BLaER1 treated with 17β-estradiol and CSF1 and Interleukin-3, amounts not matched to agents 10 nM and 100 nM (cell line): ENCODE measurements around the gene PAEP.
"Not testable (repeated sequence)": the region's sequence is repeated elsewhere in the genome, so short reads cannot be mapped to it uniquely, and the experiment has no call there.

Experiments
- H3K27ac ChIP-seq, 11 experiments: shearing (Covaris generic); formaldehyde crosslinking; 2 replicates each; pipeline ENCODE4 v1.8.1; 2022
- H3K27me3 ChIP-seq, 11 experiments: shearing (Covaris generic); formaldehyde crosslinking; 2 replicates each; pipeline ENCODE4 v1.8.1; 2022
- H3K36me3 ChIP-seq, 11 experiments: shearing (Covaris generic); formaldehyde crosslinking; 2 replicates each; pipeline ENCODE4 v1.8.1; 2022
- H3K4me1 ChIP-seq, 10 experiments: shearing (Covaris generic); formaldehyde crosslinking; 2 replicates each; pipeline ENCODE4 v1.8.1; 2022
- H3K4me2 ChIP-seq, 11 experiments: shearing (Covaris generic); formaldehyde crosslinking; 2 replicates each; pipeline ENCODE4 v1.8.1; 2022
- H3K4me3 ChIP-seq, 10 experiments: shearing (Covaris generic); formaldehyde crosslinking; 2 replicates each; pipeline ENCODE4 v1.8.1; 2022
- H3K9ac ChIP-seq, 11 experiments: shearing (Covaris generic); formaldehyde crosslinking; 2 replicates each; pipeline ENCODE4 v1.8.1; 2022
- H3K9me3 ChIP-seq, 11 experiments: shearing (Covaris generic); formaldehyde crosslinking; replicated peaks in 1 of 11; 2 replicates each; pipeline ENCODE4 v1.8.1; 2022
- H4K20me1 ChIP-seq, 11 experiments: shearing (Covaris generic); formaldehyde crosslinking; 2 replicates each; pipeline ENCODE4 v1.8.1; 2022
- Cebpa-rat ChIP-seq, 11 experiments: shearing (Covaris generic); IDR thresholded peaks; 2 replicates each; pipeline ENCODE4 v1.8.1; 2022

The PAEP gene

DNA sequence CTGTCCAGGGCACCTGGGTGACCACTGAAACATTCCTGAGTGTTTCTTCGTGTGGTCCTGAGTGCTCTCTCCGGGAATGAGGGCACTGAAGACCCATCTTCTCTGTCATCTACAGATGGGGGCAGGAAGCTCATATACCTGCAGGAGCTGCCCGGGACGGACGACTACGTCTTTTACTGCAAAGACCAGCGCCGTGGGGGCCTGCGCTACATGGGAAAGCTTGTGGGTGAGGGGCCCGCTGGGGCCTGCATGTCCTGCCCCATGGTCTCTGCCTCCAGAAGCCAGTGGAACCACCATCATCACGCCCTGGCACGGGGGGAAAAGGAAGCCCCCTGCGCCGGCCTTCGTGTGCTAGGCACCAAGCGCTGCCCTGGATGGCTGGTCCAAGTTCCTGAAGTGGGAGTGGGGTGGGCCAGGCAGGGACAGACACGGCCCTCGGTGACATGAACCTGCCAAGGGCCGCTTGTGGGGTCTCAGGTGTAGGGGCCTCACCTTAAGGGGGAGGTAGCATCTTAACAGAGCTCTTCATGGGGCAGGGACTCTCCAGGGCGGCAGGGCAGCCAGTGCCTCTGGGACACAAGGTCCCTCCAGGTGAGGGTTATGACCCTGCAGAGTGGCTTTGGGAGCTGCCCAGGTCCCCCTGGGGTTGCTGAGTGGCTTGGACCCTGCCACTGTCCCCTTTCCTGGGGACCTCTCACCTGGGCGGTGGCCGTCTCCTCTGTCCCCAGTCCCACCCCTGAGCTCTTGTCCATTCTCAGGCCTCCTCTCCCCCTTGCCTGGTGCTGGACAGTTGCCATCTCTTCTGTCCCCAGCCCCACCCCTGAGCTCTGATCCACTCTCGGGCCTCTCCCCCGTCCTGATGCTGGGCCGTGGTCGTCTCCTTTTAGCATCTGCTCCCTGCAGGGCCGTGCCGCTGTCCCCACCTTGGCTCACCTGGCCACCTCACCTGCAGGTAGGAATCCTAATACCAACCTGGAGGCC lies 13.5 kb upstream of the PAEP start:
- Histone ChIP-seq H3K27ac (no peak overlapping the region), H3K27me3 (peaks cover 0 to 7% (median 0%) of the 10 kb centered on the region in 11 experiments; a peak in 1 of 22 replicates), H3K36me3 (no peaks in the 10 kb centered on the region), H3K9me3 (no peaks in the 10 kb centered on the region), H3K9ac (no peak overlapping the region), H3K4me2 (no peak overlapping the region), H3K4me3 (no peak overlapping the region), H4K20me1 (peaks cover 0 to 10% (median 0%) of the 10 kb centered on the region in 11 experiments; a peak in 6 of 22 replicates), H3K4me1 (peaks cover 10 to 28% (median 26%) of the 10 kb centered on the region in 10 experiments; a peak in 19 of 20 replicates)
- no peak for TF ChIP-seq Cebpa-rat (IDR thresholded peaks at IDR 0.05)

DNA sequence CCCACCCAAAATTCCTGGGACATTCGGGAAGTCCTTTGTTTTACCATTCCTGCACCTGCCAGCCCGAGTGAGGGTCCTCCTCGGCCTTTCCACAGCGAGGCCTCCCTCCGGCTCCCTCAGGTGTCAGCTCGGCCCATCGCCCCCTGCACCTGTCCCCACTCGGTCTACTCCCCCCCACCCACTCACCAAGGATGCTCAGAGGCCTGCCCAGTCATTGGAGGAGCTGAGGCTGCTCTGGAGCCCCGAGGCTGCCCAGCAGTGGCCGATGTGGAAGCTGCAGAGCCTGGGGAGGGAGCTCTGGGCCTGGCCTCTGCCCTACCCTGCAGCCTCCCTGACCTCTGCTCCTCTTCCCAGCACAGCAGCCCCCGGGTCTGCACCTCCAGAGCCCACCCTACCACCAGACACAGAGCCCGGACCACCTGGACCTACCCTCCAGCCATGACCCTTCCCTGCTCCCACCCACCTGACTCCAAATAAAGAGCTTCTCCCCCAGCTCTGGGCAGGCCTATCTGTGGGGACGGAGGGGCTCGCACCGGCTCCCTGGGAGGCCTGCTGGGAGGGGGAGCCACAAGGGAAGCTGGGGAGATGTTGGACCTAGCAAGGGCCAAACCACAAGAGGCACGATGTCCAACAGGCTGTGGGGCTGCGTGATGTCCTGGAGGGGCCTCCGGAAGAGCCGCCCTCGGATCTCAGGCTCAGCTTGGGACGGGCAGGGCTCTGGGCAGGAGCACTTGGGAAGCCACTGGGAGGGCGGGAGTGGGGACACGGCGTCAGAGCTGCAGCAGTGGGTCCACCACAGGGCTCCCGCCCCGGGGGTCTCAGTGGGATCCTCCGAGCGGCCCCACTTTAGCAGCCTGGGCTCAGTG lies 11.8 kb upstream of the PAEP start:
- not testable (repeated sequence) for H3K4me3 ChIP-seq, H3K9ac ChIP-seq, H3K36me3 ChIP-seq, H3K27ac ChIP-seq, H3K27me3 ChIP-seq, H3K9me3 ChIP-seq
- peaks cover 10 to 28% (median 26%) of the 10 kb centered on the region in 10 experiments; a peak in 19 of 20 replicates for H3K4me1 ChIP-seq
- peaks cover 0 to 10% (median 0%) of the 10 kb centered on the region in 11 experiments; a peak in 6 of 22 replicates for H4K20me1 ChIP-seq
- peak overlapping the region in 7 of 11 experiments; percentile 69 to 82 (median 76); a peak in 8 of 22 replicates for H3K4me2 ChIP-seq

DNA sequence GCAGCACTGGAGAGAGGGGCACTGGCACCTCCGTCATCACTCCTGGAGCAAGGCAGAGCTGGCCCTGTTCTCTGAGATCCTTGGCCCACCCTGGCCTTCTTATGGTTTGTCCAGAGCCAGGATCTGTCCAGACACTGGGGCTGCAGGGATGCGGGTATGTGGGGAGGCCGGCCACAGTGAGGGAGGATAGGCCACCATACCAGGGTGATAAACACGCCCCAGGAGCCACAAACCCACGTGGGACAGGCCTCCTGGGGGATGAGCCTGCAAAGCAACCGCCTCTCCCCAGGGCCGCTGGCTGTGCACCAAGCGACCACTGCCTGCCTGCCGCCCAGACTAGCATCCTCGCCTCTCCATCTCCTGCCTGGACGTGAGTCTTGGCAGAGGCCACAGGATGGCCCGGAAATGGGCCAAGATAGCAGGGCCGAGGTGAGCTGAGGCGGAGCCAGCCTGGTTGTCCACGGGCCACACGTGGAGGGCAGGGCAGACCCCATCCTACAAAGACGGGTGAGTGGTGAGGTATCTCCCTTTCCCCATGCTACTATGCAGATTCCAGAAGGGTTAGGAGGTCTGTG lies 11.1 kb upstream of the PAEP start:
- no peak for TF ChIP-seq Cebpa-rat (IDR thresholded peaks at IDR 0.05)
- Histone ChIP-seq H3K27ac (peak overlapping the region in 1 of 11 experiments; percentile 17; a peak in 2 of 22 replicates), H3K4me2 (peak overlapping the region; percentile 23 to 82 (median 72); a peak in 19 of 22 replicates), H3K36me3 (no peaks in the 10 kb centered on the region), H4K20me1 (peaks cover 0 to 10% (median 0%) of the 10 kb centered on the region in 11 experiments; a peak in 6 of 22 replicates), H3K9ac (no peak overlapping the region), H3K4me3 (no peak overlapping the region), H3K4me1 (peaks cover 10 to 28% (median 26%) of the 10 kb centered on the region in 10 experiments; a peak in 19 of 20 replicates), H3K27me3 (peaks cover 0 to 7% (median 0%) of the 10 kb centered on the region in 11 experiments; a peak in 1 of 22 replicates), H3K9me3 (no peaks in the 10 kb centered on the region)

DNA sequence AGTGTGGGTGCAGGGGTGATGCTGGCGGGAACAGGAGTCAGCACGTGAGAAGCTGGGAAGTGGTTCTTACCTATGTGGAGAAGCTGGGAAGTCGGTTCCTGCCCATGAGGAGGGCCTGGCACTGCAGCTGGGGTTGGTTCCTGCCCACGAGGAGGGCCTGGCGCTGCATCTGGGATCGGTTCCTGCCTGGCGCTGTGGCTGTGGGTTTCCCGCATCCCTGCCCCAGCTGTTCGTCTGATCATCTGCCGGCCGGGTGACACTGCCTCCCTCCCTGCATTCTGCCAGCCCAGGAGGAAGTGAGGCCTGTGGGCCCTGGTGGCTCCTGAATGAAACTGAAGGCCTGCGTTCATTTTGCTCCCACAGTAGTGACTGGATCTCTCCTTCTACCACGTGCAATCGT lies 10.5 kb upstream of the PAEP start:
- Histone ChIP-seq H3K36me3 (no peaks in the 10 kb centered on the region), H3K27ac (peak overlapping the region in 4 of 11 experiments; percentile 13 to 59 (median 48); a peak in 5 of 22 replicates), H3K4me3 (no peak overlapping the region), H3K9me3 (no peaks in the 10 kb centered on the region), H4K20me1 (peaks cover 0 to 10% (median 0%) of the 10 kb centered on the region in 11 experiments; a peak in 6 of 22 replicates), H3K9ac (peak overlapping the region in 5 of 11 experiments; percentile 13 to 62 (median 46); a peak in 5 of 22 replicates), H3K4me1 (peaks cover 10 to 28% (median 26%) of the 10 kb centered on the region in 10 experiments; a peak in 19 of 20 replicates), H3K4me2 (peak overlapping the region; percentile 23 to 82 (median 72)), H3K27me3 (peaks cover 0 to 7% (median 0%) of the 10 kb centered on the region in 11 experiments; a peak in 1 of 22 replicates)
- no peak for TF ChIP-seq Cebpa-rat (IDR thresholded peaks at IDR 0.05)

DNA sequence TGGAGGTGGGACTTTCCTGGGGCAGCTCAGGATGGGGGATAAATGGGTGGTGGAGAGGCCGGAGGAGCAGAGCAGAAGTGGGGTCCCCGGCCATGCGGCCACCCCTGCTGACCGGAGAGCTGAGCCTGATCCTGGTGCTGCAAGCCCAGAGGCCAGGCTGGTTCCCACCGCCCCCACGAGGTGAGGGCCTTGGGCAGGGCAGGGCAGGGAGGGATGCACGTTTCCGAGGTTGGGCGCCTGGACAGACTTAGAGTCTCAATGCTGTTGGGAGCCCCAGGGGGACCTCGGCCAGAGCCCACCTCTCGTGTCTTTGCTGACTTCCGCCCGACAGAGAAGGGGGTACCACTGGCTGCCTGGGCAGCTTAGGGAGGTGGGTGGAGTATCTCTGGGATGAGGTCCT lies 10.1 kb upstream of the PAEP start:
- Histone ChIP-seq H3K4me2 (peak overlapping the region; percentile 23 to 82 (median 72); a peak in 21 of 22 replicates), H4K20me1 (peaks cover 0 to 10% (median 0%) of the 10 kb centered on the region in 11 experiments; a peak in 6 of 22 replicates), H3K4me1 (peaks cover 10 to 28% (median 26%) of the 10 kb centered on the region in 10 experiments; a peak in 19 of 20 replicates), H3K27ac (peak overlapping the region in 5 of 11 experiments; percentile 13 to 59 (median 44); a peak in 5 of 22 replicates), H3K9ac (peak overlapping the region in 6 of 11 experiments; percentile 13 to 62 (median 40); a peak in 6 of 22 replicates), H3K9me3 (no peaks in the 10 kb centered on the region), H3K36me3 (no peaks in the 10 kb centered on the region), H3K4me3 (no peak overlapping the region), H3K27me3 (peaks cover 0 to 7% (median 0%) of the 10 kb centered on the region in 11 experiments; a peak in 1 of 22 replicates)
- no peak for TF ChIP-seq Cebpa-rat (IDR thresholded peaks at IDR 0.05)

DNA sequence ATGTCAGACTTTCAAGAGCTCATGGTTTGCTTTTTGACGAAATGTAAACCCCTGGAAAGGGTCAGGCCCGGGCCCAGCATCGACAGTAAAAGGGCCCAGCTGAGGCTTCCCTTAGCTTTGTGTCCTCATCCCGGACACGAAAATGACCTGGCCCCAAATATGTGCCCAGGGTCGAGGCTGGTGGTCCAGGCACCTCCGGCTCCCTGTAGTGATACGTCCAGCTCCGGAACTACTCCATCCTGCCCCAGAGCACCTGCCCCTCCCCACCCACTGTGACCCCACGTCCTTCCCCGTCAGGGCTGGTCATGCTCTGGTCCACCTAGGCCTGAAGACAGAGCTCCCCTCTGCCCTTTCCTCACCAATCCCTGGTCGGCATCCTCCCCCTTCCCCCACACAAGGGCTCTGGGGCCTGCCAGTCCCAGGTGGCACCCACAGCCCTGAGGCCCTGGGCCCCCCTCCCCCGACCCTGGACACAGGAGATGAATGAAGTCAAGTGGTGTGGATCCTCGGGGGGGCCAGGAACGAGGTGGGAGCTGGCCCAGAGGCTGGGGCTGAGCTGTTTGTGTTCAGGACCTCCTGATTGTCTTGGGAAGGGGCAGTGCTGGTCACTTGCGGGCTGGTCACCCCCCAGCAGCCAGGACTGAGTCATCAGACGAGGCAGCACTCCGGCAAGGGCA lies 9.4 kb upstream of the PAEP start:
- H3K4me2 ChIP-seq: peak overlapping the region in 9 of 11 experiments; percentile 23 to 82 (median 74); a peak in 10 of 22 replicates
- H3K4me3 ChIP-seq: no peak overlapping the region
- H3K4me1 ChIP-seq: peaks cover 10 to 28% (median 26%) of the 10 kb centered on the region in 10 experiments; a peak in 19 of 20 replicates
- H3K36me3 ChIP-seq: no peaks in the 10 kb centered on the region
- TF ChIP-seq Cebpa-rat (IDR thresholded peaks at IDR 0.05): no peak
- H3K9ac ChIP-seq: peak overlapping the region in 1 of 11 experiments; percentile 62; a peak in 1 of 22 replicates
- H3K27me3 ChIP-seq: peaks cover 0 to 7% (median 0%) of the 10 kb centered on the region in 11 experiments; a peak in 1 of 22 replicates
- peaks cover 0 to 10% (median 0%) of the 10 kb centered on the region in 11 experiments; a peak in 6 of 22 replicates for H4K20me1 ChIP-seq
- H3K27ac ChIP-seq: 0 out of 22 replicates have a peak overlapping the region, but pooled peaks of 1 of the 11 experiments have one; percentile 17
- no peaks in the 10 kb centered on the region for H3K9me3 ChIP-seq

DNA sequence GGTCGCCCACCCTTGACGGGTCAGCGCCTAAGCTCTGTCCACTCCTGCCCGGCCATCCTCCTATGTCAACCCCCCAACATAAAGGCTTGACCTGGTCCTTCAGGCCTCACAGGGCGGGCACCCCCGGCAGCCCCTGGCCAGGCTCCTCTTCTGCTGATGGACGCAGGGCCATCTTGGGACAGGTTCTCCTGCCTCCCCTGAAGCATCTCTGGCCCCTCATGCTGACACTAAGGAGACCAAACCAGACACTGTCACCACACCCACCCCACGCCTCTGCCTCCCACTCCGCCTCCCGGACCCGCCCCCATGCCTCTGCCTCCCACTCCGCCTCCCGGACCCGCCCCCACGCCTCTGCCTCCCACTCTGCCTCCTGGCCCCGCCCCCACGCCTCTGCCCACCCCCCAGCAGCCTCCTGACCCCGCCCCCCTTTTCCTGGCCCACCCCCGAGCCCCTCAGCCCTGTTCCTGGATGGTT lies 8.8 kb upstream of the PAEP start:
- peaks cover 0 to 10% (median 0%) of the 10 kb centered on the region in 11 experiments; a peak in 6 of 22 replicates for H4K20me1 ChIP-seq
- H3K27me3 ChIP-seq: peaks cover 0 to 7% (median 0%) of the 10 kb centered on the region in 11 experiments; a peak in 1 of 22 replicates

More for the DNA sequence above, 8.8 kb upstream of the PAEP start:
- Histone ChIP-seq H3K4me2 (peak overlapping the region in 2 of 11 experiments; percentile 80 to 82; a peak in 2 of 22 replicates), H3K4me1 (peaks cover 10 to 28% (median 26%) of the 10 kb centered on the region in 10 experiments; a peak in 19 of 20 replicates), H3K4me3 (no peak overlapping the region), H3K9ac (no peak overlapping the region), H3K9me3 (no peaks in the 10 kb centered on the region), H3K27ac (0 out of 22 replicates have a peak overlapping the region, but pooled peaks of 1 of the 11 experiments have one; percentile 17), H3K36me3 (no peaks in the 10 kb centered on the region)
- TF ChIP-seq Cebpa-rat (IDR thresholded peaks at IDR 0.05): no peak
